Measurements from ENCODE around the gene KLHL36. TPM values are rescaled to one million over a fixed set of nuclear protein-coding genes. Genes with fewer than 3 reads are reported as not detected.

KLHL36 gene
- total and polyA plus RNA-seq, 9 of the 15 experiments (the other 6 are each of a cell fraction or from before 2014, with no cell fraction given), result 2.1 to 51.2 (median 18.5) TPM

- no TSS peak for BruUV-seq (replicated peaks)
- H2AFZ ChIP-seq (ENCODE audit: low read depth, low read length), result no peak overlapping the region
- peaks cover 8 to 10% of the 10 kb centered on the region in 2 experiments; a peak in 2 of 5 replicates for H3K27me3 ChIP-seq (ENCODE audit: control insufficient read depth in 2 of 2, insufficient read depth in 2 of 2, low read length in 2 of 2)
- no peaks in the 10 kb centered on the region for H3K36me3 ChIP-seq (ENCODE audit: control insufficient read depth, insufficient read depth, low read length)
- H3K4me2 ChIP-seq (ENCODE audit: insufficient read depth, low read length), result no peak overlapping the region
- POLR2A ChIA-PET, result interaction anchor here (1.0 kb wide), 1 partner anchor 125 kb away, joined by 5 read pairs; no protein-coding TSS in a partner anchor
- no peak overlapping the region for H3K27ac ChIP-seq (ENCODE audit: extremely low read depth, low read depth, low read length)
- H3K4me1 ChIP-seq (replicated peaks in 1 of 2; ENCODE audit: control insufficient read depth in 2 of 2, insufficient read depth in 2 of 2, low read length in 2 of 2), result peaks cover 0 to 6% of the 10 kb centered on the region in 2 experiments; a peak in 1 of 5 replicates
- no peaks in the 10 kb centered on the region for H3K9me1 ChIP-seq (ENCODE audit: control insufficient read depth, insufficient read depth, low read length)
- 20% methylated on average over 4 of the region's 4 CpGs for WGBS (ENCODE audit: insufficient coverage, low coverage, missing lambda C conversion rate)
- CTCF ChIA-PET (ENCODE audit: low intra/inter-chr PET ratio), result no interaction called here
- H3K4me3 ChIP-seq, result no peak overlapping the region
- TF ChIP-seq, protein P1, sequence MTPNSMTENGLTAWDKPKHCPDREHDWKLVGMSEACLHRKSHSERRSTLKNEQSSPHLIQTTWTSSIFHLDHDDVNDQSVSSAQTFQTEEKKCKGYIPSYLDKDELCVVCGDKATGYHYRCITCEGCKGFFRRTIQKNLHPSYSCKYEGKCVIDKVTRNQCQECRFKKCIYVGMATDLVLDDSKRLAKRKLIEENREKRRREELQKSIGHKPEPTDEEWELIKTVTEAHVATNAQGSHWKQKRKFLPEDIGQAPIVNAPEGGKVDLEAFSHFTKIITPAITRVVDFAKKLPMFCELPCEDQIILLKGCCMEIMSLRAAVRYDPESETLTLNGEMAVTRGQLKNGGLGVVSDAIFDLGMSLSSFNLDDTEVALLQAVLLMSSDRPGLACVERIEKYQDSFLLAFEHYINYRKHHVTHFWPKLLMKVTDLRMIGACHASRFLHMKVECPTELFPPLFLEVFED (CRISPR knock-in tag; conservative IDR thresholded peaks at IDR 0.05), result no peak
- TF ChIP-seq, protein P2, sequence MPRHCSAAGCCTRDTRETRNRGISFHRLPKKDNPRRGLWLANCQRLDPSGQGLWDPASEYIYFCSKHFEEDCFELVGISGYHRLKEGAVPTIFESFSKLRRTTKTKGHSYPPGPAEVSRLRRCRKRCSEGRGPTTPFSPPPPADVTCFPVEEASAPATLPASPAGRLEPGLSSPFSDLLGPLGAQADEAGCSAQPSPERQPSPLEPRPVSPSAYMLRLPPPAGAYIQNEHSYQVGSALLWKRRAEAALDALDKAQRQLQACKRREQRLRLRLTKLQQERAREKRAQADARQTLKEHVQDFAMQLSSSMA (CRISPR knock-in tag; IDR thresholded peaks at IDR 0.05), result no peak
- no peak for TF ChIP-seq TAF9B (IDR thresholded peaks at IDR 0.05; ENCODE audit: partially characterized antibody)
- TF ChIP-seq NCOA2 (IDR thresholded peaks at IDR 0.05; ENCODE audit: partially characterized antibody in 2 of 2), result no peak
- no peak for TF ChIP-seq ZNF23 (CRISPR knock-in tag; IDR thresholded peaks at IDR 0.05)
- TF ChIP-seq IFI16 (CRISPR knock-in tag; IDR thresholded peaks at IDR 0.05), result no peak
- no peak for TF ChIP-seq GABPA (tag; conservative IDR thresholded peaks at IDR 0.05; ENCODE audit: low read depth)
- TF ChIP-seq GTF2A2 (tag; IDR thresholded peaks at IDR 0.05), result no peak
- no peak for TF ChIP-seq RBFOX2 (IDR thresholded peaks at IDR 0.05; ENCODE audit: low read depth, low read length)
- TF ChIP-seq ZNF239 (CRISPR knock-in tag; IDR thresholded peaks at IDR 0.05), result no peak
- no peaks in the 10 kb centered on the region for H3K79me2 ChIP-seq (ENCODE audit: control insufficient read depth, insufficient read depth, low read length)
- no peak for FAIRE-seq
- no peaks in the 10 kb centered on the region for H4K20me1 ChIP-seq (replicated peaks; ENCODE audit: control insufficient read depth, insufficient read depth, low read length)
- intact Hi-C loops (cut with micrococcal nuclease), result no loop called here
- H3K9me3 ChIP-seq (replicated peaks; ENCODE audit: control insufficient read depth, insufficient read depth, low read depth, low read length), result no peaks in the 10 kb centered on the region
- DNase-seq (ENCODE audit: extremely low read depth in 1 of 4, low spot score in 3 of 4), result no peak
- in situ Hi-C loops (cut with MboI), result no loop called here
- no peak for ATAC-seq
- no peak overlapping the region for H3K9ac ChIP-seq (ENCODE audit: insufficient read depth in 1 of 2, low read depth in 2 of 2, low read length in 2 of 2)
Measured at GRCh38 chr16:84631153-84631466, 17.2 kb upstream of the KLHL36 start.
